Measurements from ENCODE around the gene IFITM10.

DNA sequence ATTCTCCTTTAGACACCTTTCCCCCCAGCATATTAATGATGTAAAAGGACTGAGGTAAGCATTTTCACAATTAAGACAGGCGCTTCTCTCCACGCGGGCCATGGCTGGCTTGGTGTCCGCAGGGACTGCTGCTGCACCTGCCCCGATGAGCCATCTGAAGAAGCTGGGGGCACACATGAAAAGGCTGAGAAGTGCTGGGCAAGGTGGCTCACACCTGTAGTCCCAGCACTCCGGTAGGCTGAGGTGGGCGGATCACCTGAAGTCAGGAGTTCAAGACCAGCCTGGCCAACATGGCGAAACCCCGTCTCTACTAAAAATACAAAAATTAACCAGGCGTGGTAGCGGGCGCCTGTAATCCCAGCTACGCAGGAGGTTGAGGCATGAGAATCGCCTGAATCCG lies 32.1 kb downstream of the IFITM10 start:
- no peak for TF ChIP-seq EZH2 (IDR thresholded peaks at IDR 0.05; ENCODE audit: insufficient read depth, poor library complexity, severe bottlenecking)
- no peak for TF ChIP-seq EZH2phosphoT487 (IDR thresholded peaks at IDR 0.05; ENCODE audit: insufficient read depth, low read depth)

Measured in GM23248 (cell line).